Measurements from ENCODE around the gene FBXO27. TPM values are rescaled to one million over a fixed set of nuclear protein-coding genes. Genes with fewer than 3 reads are reported as not detected.

Gene FBXO27
- total and polyA plus RNA-seq, 4 donors: 2.1 to 5.0 (median 3.7) TPM

DNA sequence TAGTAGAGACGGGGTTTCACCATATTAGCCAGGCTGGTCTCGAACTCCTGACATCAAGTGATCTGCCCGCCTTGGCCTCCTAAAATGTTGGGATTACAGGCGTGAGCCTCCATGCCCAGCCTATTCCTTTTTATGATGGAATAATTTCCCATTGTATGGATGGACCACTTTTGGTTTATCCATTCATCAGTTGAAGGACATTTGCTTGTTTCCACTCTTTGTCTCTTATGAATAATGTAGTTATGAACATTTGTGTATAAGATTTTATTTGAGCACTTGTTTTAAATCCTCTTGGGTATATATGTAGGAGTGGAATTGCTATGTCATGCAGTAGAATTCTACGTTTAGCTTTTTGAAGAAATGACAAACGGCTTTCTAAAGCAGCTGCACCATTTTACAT is 23.3 kb downstream of the FBXO27 start:
- no peak overlapping the region for H3K27ac ChIP-seq (ENCODE audit: low read depth in 1 of 2, low read length in 2 of 2)
- no peak for DNase-seq (ENCODE audit: low spot score)
- no peak overlapping the region for H3K9ac ChIP-seq (ENCODE audit: low read depth in 1 of 2, low read length in 2 of 2)
- TF ChIP-seq RXRA (IDR thresholded peaks at IDR 0.05): no peak
- no peak for TF ChIP-seq SP1 (IDR thresholded peaks at IDR 0.05)
- TF ChIP-seq HNF4G (IDR thresholded peaks at IDR 0.05): no peak
- TF ChIP-seq, protein P1, sequence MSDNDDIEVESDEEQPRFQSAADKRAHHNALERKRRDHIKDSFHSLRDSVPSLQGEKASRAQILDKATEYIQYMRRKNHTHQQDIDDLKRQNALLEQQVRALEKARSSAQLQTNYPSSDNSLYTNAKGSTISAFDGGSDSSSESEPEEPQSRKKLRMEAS (IDR thresholded peaks at IDR 0.05): no peak
- no peak for TF ChIP-seq HNF4A (conservative IDR thresholded peaks at IDR 0.05)
- no peak for TF ChIP-seq JUND (IDR thresholded peaks at IDR 0.05)
- TF ChIP-seq, protein P2, sequence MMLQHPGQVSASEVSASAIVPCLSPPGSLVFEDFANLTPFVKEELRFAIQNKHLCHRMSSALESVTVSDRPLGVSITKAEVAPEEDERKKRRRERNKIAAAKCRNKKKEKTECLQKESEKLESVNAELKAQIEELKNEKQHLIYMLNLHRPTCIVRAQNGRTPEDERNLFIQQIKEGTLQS (IDR thresholded peaks at IDR 0.05): no peak
- TF ChIP-seq, protein P3, sequence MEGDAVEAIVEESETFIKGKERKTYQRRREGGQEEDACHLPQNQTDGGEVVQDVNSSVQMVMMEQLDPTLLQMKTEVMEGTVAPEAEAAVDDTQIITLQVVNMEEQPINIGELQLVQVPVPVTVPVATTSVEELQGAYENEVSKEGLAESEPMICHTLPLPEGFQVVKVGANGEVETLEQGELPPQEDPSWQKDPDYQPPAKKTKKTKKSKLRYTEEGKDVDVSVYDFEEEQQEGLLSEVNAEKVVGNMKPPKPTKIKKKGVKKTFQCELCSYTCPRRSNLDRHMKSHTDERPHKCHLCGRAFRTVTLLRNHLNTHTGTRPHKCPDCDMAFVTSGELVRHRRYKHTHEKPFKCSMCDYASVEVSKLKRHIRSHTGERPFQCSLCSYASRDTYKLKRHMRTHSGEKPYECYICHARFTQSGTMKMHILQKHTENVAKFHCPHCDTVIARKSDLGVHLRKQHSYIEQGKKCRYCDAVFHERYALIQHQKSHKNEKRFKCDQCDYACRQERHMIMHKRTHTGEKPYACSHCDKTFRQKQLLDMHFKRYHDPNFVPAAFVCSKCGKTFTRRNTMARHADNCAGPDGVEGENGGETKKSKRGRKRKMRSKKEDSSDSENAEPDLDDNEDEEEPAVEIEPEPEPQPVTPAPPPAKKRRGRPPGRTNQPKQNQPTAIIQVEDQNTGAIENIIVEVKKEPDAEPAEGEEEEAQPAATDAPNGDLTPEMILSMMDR (IDR thresholded peaks at IDR 0.05; ENCODE audit: low read depth, low read length, missing input control): no peak
- TF ChIP-seq YY1 (IDR thresholded peaks at IDR 0.05): no peak
- TF ChIP-seq NR2F2 (IDR thresholded peaks at IDR 0.05): no peak
- TF ChIP-seq TAF1 (conservative IDR thresholded peaks at IDR 0.05): no peak
- no peak for TF ChIP-seq GABPA (IDR thresholded peaks at IDR 0.05 in 1 of 2, conservative IDR thresholded peaks at IDR 0.05 in 1 of 2)
- no peak for TF ChIP-seq FOXA1 (IDR thresholded peaks at IDR 0.05)
- TF ChIP-seq, protein P4, sequence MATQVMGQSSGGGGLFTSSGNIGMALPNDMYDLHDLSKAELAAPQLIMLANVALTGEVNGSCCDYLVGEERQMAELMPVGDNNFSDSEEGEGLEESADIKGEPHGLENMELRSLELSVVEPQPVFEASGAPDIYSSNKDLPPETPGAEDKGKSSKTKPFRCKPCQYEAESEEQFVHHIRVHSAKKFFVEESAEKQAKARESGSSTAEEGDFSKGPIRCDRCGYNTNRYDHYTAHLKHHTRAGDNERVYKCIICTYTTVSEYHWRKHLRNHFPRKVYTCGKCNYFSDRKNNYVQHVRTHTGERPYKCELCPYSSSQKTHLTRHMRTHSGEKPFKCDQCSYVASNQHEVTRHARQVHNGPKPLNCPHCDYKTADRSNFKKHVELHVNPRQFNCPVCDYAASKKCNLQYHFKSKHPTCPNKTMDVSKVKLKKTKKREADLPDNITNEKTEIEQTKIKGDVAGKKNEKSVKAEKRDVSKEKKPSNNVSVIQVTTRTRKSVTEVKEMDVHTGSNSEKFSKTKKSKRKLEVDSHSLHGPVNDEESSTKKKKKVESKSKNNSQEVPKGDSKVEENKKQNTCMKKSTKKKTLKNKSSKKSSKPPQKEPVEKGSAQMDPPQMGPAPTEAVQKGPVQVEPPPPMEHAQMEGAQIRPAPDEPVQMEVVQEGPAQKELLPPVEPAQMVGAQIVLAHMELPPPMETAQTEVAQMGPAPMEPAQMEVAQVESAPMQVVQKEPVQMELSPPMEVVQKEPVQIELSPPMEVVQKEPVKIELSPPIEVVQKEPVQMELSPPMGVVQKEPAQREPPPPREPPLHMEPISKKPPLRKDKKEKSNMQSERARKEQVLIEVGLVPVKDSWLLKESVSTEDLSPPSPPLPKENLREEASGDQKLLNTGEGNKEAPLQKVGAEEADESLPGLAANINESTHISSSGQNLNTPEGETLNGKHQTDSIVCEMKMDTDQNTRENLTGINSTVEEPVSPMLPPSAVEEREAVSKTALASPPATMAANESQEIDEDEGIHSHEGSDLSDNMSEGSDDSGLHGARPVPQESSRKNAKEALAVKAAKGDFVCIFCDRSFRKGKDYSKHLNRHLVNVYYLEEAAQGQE (IDR thresholded peaks at IDR 0.05): no peak
- H3K36me3 ChIP-seq (ENCODE audit: control insufficient read depth in 4 of 4, insufficient read depth in 3 of 4, low read depth in 1 of 4, low read length in 3 of 4): no peaks in the 10 kb centered on the region
- H3K9me3 ChIP-seq (ENCODE audit: control insufficient read depth in 4 of 4, low read length in 3 of 4): no peaks in the 10 kb centered on the region
- H3K27me3 ChIP-seq (ENCODE audit: control insufficient read depth in 4 of 4, insufficient read depth in 4 of 4, low read length in 3 of 4): no peaks in the 10 kb centered on the region
- no peaks in the 10 kb centered on the region for H3K4me1 ChIP-seq (ENCODE audit: control insufficient read depth in 4 of 4, insufficient read depth in 4 of 4, low read length in 3 of 4)
- WGBS: 93% methylated on average over 6 of the region's 6 CpGs
- H3K4me3 ChIP-seq (ENCODE audit: low read depth in 1 of 3, low read length in 3 of 3): no peak overlapping the region

DNA sequence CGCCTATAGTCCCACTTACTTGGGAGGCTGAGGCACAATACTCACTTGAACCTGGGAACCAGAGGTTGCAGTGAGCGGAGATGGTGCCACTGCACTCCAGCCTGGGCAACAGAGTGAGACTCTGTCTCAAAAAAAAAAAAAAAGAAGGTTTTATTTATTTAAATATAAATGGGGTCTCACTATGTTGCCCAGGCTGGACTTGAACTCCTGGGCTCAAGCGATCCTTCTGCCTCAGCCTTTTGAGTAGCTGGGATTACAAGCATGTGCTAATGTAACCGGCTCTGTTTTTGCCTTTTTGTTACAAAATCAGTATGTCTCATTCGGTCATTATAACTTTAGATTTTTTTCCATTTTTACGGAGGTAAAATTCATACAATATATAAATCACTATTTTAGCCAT is 24.2 kb downstream of the FBXO27 start:
- Histone ChIP-seq H3K27ac (ENCODE audit: low read depth in 1 of 2, low read length in 2 of 2) (no peak overlapping the region), H3K4me1 (ENCODE audit: control insufficient read depth in 4 of 4, insufficient read depth in 4 of 4, low read length in 3 of 4) (no peaks in the 10 kb centered on the region), H3K9ac (ENCODE audit: low read depth in 1 of 2, low read length in 2 of 2) (no peak overlapping the region), H3K9me3 (ENCODE audit: control insufficient read depth in 4 of 4, low read length in 3 of 4) (no peaks in the 10 kb centered on the region), H3K27me3 (ENCODE audit: control insufficient read depth in 4 of 4, insufficient read depth in 4 of 4, low read length in 3 of 4) (no peaks in the 10 kb centered on the region), H3K36me3 (ENCODE audit: control insufficient read depth in 4 of 4, insufficient read depth in 3 of 4, low read depth in 1 of 4, low read length in 3 of 4) (no peaks in the 10 kb centered on the region), H3K4me3 (ENCODE audit: low read depth in 1 of 3, low read length in 3 of 3) (no peak overlapping the region)
- no peak for DNase-seq (ENCODE audit: low spot score)
- 98% methylated on average over 6 of the region's 6 CpGs for WGBS
- no peak for TF ChIP-seq HNF4A (conservative IDR thresholded peaks at IDR 0.05)
- TF ChIP-seq, protein P2 (IDR thresholded peaks at IDR 0.05): no peak
- no peak for TF ChIP-seq JUND (IDR thresholded peaks at IDR 0.05)
